NOMO-1 treated with DMSO at 0.1 percent for 48 hours (cell line): Measurements from ENCODE around the gene SPEF2.
"Not testable (repeated sequence)": the region's sequence is repeated elsewhere in the genome, so short reads cannot be mapped to it uniquely, and the experiment has no call there.

Experiments
- DNase-seq: peaks from one replicate; lab custom pipeline; 2025; ENCODE audit not compliant: unreplicated experiment; lab: John Stamatoyannopoulos, UW

SPEF2 gene

DNA sequence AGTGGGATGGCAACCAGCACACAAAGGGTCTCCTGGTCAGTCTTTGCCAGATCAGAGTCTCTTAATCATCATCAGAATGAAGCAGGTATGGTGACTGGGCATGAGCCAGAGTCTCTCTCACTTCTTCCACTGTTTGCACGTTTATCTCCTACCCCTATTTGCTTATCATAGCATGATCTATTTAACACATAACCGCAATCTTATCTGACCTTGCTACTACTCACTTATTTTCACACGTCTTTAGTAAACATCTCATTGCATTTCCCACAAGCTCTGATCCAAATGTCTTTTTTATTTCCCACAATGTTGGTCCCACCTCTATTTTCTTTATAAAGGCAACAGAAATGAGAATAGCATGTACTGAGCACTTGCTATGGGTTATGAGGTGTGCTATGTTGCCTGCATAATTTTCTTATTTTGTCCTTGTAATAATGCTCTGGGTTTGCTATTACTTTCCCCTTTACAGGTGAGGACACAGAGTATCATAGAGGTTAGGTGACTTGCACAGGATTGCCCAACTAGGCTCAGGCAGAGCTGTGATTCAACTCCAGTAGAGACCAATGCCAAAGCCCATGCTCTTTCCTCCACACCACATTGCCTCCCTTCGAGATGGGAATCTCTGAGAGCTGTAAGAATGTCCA, 199.3 kb downstream of the SPEF2 start:
- no peak for DNase-seq

DNA sequence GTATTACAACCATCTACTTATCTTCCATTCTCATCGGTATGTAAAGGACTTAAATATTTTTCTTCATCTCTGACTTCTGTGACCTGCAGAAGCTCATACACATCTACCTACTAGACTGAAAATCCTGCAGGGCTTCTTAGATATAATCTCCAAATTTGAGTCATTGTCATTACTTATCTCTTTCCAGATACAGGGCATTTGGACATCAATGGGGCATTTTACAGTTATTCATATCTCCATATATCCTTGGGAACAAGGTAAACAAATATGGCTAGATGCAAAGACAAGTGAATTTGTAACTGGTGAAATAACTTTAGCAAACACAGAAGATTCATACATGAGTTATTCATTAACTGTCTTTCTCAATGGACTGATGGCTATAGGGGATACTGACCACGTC, 201.4 kb downstream of the SPEF2 start:
- no peak for DNase-seq

DNA sequence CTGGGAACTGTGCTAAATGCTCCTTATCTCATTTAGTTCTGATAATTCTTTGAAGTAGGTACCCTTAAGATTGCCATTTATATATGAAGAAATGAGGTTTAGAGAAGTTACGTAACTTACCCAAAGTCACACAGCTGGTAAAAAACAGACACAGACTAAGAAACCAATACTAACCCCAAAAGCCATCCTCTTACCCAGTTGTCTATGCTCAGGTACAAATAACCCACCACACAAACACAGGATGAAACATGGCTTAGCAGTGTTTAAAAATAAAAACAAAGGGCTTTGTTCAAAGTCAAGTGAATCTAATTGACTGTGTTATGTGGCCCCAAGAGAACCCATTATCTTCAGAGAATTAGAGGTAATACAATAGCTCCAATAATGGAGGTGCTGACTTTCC, 202.0 kb downstream of the SPEF2 start:
- peak; percentile 30 for DNase-seq

DNA sequence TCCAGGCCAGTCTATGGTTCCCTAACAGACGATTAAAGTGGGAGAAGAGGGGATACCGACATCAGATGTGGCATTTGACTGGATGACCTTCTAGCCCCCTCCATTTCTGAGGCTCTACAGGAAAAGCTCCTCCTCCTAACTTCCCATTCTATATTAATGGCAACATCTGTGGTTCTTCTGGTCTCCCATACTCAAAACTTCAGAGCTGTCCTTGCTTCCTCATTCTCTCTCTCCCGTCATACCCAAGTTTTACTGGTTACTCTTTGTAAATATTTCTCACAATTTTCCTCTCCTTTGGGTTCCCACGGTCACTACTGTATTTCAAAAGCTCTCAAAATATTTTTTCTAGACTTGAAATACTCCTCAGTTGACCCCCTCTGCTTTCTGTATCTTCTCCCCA, 203.1 kb downstream of the SPEF2 start:
- peak; percentile 89 for DNase-seq

DNA sequence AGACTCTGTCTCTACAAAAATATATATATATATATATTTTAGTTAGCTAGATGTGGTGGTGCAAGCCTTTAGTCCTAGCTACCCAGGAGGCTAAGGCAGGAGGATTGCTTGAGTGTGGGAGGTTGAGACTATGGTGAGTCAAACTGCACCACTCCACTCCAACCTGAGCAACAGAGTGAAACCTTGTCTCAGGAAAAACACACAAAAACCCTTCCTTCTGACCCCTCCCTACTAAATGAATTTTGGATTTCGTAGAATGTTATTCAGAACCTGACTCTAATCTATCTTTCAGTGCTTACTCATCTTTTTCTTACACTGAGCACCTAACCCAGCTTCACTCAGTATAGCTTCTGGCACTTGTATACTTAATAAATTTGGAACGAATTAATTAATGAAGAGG, 203.8 kb downstream of the SPEF2 start:
- DNase-seq, result no peak

DNA sequence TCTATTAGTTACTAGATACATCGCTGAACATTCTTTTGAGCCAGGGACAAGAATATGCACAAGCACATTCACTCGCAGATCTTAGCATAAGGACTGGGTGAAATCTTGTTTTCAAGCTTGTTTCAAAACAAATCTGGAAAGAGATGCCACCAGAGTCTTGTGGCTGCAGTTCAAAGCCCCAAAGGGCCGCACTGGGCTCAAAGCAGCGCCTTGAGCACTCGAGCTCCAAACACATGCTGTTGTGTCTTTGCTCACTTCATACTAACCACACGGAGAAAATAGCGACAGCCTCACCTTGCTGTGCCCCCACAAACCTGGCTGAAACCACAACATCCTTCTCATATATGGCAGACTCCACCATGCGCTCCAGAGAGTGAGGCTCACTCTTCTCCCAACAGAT, 204.8 kb downstream of the SPEF2 start:
- DNase-seq, result no peak

DNA sequence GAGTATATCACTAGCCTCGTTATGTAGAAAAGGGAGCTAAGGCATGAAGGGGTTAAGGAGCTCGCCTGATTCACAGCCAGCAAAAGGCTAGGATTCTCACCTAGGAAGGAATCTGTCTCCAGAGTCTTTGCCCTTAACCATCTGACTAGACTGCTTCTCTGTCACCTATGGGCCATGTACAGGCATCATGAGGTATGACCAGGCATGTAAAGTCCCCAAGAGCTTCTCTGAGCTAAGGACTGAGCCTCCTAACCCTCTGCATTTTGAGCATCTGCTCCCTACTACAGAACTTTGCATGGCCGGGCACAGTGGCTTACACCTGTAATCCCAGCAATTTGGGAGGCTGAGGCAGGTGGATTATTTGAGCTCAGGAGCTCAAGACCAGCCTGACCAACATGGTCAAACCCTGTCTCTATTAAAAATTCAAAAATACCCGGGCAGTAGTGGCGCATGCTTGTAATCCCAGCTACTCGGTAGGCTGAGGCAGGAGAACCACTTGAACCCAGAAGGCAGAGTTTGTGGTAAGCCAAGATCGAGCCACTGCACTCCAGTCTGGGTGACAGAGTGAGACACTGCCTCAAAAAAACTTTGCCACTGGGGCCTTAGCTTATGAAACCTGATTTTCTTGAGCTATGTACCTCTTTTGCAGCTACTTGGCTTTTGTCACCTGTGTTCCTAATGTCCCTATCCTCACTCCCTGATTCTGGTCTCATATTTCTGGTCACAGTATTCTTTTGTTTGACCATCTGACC, 205.9 kb downstream of the SPEF2 start:
- no peak for DNase-seq

DNA sequence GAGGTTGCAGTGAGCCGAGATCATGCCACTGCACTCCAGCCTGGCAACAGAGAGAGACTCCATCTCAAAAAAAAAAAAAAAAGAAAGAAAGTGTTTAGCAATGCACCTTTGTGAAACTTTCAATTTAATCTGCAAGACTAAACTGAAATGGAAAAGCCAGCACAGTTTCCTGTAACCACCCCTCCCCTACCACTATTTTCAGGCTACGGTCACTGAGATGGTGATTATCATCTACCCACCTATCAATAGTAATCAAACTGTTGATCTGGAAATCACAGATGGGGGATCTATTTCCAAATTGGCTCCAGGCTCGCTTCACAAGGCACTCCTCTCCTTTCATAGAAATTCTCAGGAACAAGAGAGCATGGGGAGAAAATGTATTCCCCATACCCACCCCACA, 208.4 kb downstream of the SPEF2 start:
- no peak for DNase-seq

DNA sequence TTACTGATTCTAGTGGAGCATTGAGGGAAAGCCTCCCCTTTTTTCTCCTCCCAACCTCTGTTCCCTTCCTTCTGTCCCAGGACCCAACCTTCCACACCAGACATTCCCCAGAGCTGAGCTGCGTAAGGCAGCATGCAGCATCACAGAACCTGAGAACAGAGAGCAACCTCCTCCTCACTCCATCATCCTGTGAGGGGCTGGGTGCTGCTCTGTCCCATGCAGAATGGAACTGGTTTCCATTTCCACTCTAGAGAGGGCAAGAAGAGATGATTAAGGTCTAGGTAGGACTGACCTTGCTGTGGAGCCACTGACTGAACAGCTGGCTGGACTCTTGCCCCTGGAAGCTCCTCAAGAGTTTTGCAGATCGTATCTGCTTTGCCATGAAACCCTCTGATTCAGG, 208.9 kb downstream of the SPEF2 start:
- no peak for DNase-seq

DNA sequence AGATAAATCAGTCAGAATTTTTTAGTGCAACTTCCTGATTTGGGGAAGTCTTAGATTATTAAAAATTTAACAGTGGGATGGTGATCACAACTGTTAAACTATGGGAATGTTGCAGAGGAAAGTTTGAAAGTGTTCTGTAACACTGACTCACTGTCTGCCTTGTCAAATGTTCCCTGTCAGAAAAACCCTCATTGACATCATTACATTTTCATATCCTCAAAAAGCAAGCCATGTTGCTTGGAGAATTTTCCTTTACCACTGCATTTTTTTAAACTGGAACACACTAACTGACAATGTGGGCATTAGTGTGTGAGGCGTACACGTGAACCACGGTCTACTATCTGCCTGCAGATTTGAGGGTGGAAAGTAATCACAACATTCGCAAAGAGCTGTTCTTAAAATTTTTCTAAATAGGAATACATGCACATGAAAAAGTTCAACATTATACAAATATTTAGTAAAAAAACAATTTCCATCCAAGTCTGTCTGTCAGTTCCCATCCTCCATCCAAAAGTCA, 210.5 kb downstream of the SPEF2 start:
- DNase-seq, result no peak

DNA sequence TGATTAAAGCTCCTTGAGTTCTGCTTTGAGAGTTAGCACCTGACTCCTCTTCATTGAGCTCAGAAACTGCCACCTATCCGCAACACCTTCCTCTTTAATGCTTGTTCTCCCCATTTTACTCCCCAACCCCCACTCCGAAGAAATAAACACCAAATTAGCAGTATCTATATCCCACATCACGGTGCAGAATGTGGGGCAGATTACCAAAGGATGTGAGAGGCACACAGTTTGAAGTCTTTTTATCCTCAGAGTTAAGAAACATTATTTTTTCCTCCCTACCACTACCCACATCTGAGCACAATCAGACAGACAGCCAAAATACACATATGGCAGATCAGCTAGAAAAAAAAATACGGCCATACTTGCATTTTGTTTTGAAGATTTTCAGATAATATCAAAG, 212.9 kb downstream of the SPEF2 start:
- no peak for DNase-seq

DNA sequence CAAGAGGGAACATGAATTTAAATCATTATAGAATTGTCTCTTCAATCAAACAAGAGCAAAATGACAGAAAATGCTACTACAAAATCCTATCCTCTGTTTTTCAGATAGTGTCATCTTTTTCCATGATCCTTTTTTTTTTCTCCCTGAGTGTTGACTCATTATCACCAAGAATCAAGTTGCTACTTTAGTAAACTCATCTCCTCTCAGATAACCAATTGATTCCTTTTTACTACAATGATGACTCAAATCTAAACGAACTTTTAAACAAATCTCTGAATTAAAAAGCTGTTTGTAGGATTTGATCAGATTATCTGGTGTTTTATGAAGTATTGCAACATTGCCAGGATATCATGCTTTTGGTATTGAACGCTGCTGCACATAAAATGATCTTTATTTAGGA, 215.1 kb downstream of the SPEF2 start:
- no peak for DNase-seq

DNA sequence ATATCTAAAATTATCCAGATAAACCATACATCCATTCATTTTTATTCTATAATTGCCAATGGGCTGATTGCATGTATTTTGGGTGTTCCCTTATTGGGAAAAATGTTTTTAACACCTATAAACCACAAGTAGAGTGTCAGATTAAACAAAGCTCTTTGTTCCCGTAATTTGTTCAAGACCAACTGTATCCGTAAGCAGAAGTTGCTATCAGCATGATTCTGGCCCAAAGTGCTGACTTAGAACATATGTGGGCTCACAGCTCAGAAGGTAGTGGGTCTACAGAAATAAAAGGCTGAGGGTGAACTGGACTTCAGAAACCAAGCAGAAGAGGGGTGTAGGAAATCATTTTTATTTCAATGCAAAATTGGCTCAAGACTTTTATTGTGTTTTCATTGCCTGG, 215.6 kb downstream of the SPEF2 start:
- DNase-seq, result no peak

DNA sequence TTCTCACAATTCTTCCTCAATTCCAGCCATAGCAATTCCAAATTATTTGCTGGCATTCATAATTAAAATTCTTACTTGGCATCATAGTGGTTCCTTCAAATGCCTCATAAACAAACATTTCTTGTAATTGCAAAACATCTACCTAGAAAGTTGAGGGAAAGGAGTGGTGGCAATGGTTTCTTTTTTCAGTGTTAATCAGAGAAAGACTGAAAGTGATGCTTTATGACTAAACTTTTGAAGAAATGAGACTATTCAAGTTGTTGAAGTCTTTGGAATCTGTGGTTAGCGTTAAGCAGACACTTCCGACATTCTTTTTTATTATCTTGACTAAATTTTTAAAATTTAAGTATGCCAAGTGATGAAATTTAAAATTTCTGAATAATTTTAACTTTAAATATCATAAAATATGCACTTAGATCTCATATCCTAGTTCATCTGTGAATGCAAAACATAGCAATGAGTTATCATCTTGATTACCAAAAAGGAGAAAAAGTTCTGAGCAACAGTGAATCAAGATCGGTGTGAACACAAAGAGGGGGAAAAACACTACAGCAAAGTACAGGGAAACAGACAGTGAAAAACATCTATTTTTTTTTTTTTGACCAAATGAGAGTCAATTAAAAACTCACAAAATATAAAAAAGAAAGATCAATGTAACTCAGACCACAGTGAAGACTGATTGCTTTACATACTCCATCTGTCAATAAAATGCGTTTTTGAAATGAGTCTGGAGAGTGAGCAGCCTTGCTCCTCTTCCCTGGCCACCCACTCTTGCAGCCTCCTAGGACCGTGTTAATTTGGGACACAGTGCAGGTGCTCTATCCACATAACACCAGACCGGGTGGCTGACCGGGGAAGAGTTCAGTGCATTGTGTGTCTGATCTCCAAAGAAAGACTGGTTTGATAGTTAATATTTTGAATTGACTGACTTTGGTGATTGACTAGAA, 218.4 kb downstream of the SPEF2 start:
- no peak for DNase-seq

DNA sequence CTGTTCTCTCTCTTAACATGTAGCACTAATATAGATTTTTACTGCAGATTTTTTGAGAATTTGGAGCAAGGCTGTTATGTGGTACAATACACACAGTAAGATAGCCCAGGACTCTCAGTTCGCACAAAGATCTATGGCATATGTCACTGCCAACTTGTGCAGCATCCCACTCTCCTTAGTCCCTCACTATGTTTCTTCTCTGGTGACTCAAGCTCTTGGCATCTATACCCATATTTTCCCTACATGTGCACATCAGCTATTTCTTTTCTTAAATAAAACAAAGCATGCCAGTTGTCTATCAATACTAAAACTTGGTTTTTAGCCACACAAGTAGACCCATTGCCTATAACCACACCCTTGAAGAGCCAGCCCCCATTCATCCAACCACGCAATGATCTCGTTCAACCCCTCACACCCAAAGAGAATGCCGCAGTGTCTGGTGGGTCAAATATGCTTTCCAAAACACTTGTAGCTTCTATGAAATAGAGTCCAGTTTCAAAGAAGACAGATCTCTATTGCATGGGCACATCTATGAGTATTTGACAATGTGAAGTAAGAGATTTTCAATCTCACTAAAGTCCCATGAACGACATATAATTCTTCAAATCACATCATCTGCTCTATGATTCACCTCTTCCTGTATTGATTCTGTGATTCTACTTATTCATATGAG, 220.8 kb downstream of the SPEF2 start:
- no peak for DNase-seq

DNA sequence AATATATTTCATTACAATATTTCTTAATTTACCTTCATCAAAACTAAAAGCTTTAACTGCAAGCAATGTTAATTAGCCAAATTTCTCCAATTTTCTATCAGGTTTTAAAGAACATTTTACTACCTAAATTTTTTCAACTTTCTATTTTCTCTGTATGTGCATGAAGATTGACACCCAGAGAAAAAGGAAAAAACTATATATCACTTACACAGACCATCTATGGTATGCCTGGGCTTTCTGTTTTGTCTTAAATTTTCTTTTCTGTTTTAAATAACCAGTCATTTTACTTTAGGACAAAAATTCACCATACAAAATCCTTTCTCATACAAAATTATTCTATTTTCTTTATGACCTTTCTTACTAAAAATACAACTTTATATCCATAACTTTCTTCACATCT, 225.2 kb downstream of the SPEF2 start:
- no peak for DNase-seq

DNA sequence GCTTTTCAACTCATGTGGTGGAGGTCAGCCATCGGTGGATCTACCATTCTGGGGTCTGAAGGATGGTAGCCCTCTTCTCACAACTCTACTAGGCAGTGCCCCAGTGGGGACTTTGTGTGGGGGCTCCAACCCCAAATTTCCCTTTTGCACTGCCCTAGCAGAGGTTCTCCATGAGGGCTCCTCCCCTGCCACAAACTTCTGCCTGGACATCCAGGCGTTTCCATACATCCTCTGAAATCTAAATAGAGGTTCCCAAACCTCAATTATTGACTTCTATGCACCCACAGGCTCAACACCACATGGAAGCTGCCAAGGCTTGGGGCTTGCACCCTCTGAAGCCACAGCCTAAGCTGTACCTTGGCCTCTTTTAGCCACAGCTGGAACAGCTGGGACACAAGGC, 227.8 kb downstream of the SPEF2 start:
- not testable (repeated sequence) for DNase-seq

DNA sequence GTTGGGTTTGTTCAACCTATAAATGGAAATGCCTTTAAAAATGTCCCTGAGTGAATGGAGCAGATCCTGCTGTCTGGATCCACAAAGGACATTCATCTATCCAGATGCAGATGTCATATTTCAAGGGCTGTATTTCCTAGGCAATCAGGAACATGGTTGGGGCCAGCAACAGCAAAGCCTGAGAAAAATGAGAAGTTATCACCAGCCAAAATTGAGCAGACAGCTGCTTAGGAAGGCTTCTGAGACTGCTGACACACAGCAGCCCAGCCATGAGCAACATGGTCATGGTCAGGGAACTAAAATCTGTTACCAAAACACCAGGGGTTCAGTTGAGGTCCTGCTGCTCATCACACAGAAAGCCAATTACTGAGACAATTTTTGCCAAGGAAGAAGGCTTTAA, 229.8 kb downstream of the SPEF2 start:
- DNase-seq, result no peak

DNA sequence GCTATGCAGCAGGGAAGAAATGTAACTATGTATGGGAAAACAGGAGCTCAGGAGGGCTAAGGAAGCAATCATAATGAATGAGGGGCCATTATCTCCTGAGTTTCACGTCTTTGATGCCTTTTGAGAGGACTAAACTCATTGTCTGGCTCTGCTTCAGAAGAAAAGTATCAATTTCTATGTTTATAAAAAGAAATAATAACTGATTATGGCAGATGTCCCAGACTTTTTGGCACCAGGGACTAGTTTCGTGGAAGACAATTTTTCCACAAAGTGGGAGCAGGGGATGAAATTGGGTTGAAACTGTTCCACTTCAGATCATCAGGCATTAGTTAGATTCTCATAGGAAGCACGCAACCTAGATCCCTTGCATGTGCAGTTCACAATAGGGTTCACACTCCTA, 230.3 kb downstream of the SPEF2 start:
- DNase-seq, result no peak

DNA sequence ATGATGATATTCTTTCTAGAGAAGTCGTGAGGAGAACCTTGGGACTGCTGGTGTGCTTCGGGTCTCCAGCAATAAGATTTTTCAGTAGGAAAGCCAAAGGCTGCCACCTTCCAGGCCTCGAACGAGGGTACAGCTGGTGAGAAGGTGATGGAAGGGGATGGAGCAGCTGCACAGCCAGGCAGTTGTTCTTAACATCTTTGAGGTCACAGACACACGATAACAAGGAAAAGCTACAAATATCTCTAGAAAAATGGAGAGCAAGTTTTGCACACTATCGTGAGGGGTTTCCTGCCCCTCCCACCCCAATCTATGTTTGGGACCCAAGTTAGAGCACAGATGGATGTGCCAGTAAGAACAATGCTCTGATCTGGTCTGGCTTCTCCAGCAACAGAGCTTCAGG, 232.2 kb downstream of the SPEF2 start:
- no peak for DNase-seq
